H1 (cell line): Measurements from ENCODE around the gene OSBPL5. TPM values are rescaled to one million over a fixed set of nuclear protein-coding genes. Genes with fewer than 3 reads are reported as not detected.
"Not testable (repeated sequence)": the region's sequence is repeated elsewhere in the genome, so short reads cannot be mapped to it uniquely, and the experiment has no call there.

Experiments
- CTCF ChIA-PET: fragments of 300-600 bp; sonication (Branson Sonifier 250); formaldehyde crosslinking; loops from one replicate; lab custom pipeline; 2021; ENCODE audit not compliant: partially characterized antibody; lab: Charles Lee
- POLR2A ChIA-PET: fragments of 300-600 bp; sonication (Branson Sonifier 250); formaldehyde crosslinking; loops from one replicate; lab custom pipeline; 2021; ENCODE audit warnings: inconsistent platforms; ENCODE audit not compliant: partially characterized antibody; lab: Charles Lee
- DNase-seq, 2 experiments: peaks; one replicate each; pipeline versions ENCODE4 v3.0.0 to v3.0.0-alpha.2; 2010 to 2022; ENCODE audit warnings: low spot score in 2 of 2, low read depth in 1 of 2, mixed read lengths in 1 of 2
- FAIRE-seq: peaks from 2 replicates; lab custom pipeline; 2011; peaks lifted over from hg19 to GRCh38; lab: Jason Lieb, UNC
- H2AFZ ChIP-seq: 2 replicates; pipeline ENCODE4 v1.8.1; 2012; ENCODE audit warnings: low read length, inconsistent platforms
- H2AK5ac ChIP-seq: 2 replicates; pipeline ENCODE4 v1.6.1; 2013; ENCODE audit warnings: low read depth, low read length
- H2BK120ac ChIP-seq: replicated peaks from 2 replicates; pipeline ENCODE3; 2013; ENCODE audit warnings: low read depth, low read length, inconsistent platforms
- H2BK12ac ChIP-seq: 2 replicates; pipeline ENCODE4 v1.6.1; 2013; ENCODE audit warnings: low read depth, low read length
- H2BK15ac ChIP-seq: 2 replicates; pipeline ENCODE4 v1.6.1; 2013; ENCODE audit warnings: low read length
- H2BK20ac ChIP-seq: 2 replicates; pipeline ENCODE4 v1.6.1; 2013; ENCODE audit warnings: low read length
- H2BK5ac ChIP-seq: 2 replicates; pipeline ENCODE4 v1.6.1; 2013; ENCODE audit warnings: low read depth, low read length
- H3K14ac ChIP-seq: 2 replicates; pipeline ENCODE4 v1.6.1; 2013; ENCODE audit warnings: inconsistent platforms; ENCODE audit not compliant: insufficient read length
- H3K18ac ChIP-seq: 2 replicates; pipeline ENCODE4 v1.6.1; 2013; ENCODE audit warnings: low read length; ENCODE audit errors: extremely low read depth
- H3K23ac ChIP-seq: 2 replicates; pipeline ENCODE4 v1.6.1; 2013; ENCODE audit warnings: inconsistent platforms; ENCODE audit not compliant: insufficient read length
- H3K23me2 ChIP-seq: 2 replicates; pipeline ENCODE4 v1.6.1; 2013; ENCODE audit warnings: low read depth, low read length
- H3K27ac ChIP-seq: 2 replicates; pipeline ENCODE4 v1.6.1; 2011; ENCODE audit warnings: low read depth, low read length, inconsistent platforms
- H3K27me3 ChIP-seq, 4 experiments: replicated peaks in 1 of 4; 1 replicate in 1 of 4; 2 replicates in 3 of 4; pipeline versions ENCODE4 v1.6.1 to v1.8.1; 2011 to 2013; ENCODE audit warnings: low read length in 3 of 4, mild to moderate bottlenecking in 3 of 4, inconsistent platforms in 2 of 4, mixed read lengths in 2 of 4, moderate library complexity in 1 of 4; ENCODE audit not compliant: control insufficient read depth in 3 of 4, insufficient read depth in 3 of 4; ENCODE audit errors: extremely low read depth in 1 of 4
- H3K36me3 ChIP-seq, 4 experiments: 2 replicates each; pipeline versions ENCODE4 v1.6.1 to v1.8.1; 2011 to 2013; ENCODE audit warnings: mild to moderate bottlenecking in 4 of 4, low read length in 3 of 4, moderate library complexity in 2 of 4, control low read depth in 1 of 4, inconsistent platforms in 1 of 4; ENCODE audit not compliant: insufficient read depth in 4 of 4, control insufficient read depth in 2 of 4
- H3K4ac ChIP-seq: replicated peaks from 2 replicates; pipeline ENCODE3; 2013; ENCODE audit warnings: low read length, low read depth, mixed read lengths, inconsistent platforms; ENCODE audit not compliant: insufficient read length
- H3K4me1 ChIP-seq, 4 experiments: replicated peaks in 1 of 4; 1 replicate in 1 of 4; 2 replicates in 3 of 4; pipeline versions ENCODE4 v1.6.1 to v1.8.1; 2011 to 2013; ENCODE audit warnings: low read length in 3 of 4, inconsistent platforms in 2 of 4, mixed read lengths in 1 of 4; ENCODE audit not compliant: insufficient read depth in 4 of 4, control insufficient read depth in 3 of 4
- H3K4me2 ChIP-seq, 2 experiments: 2 replicates each; pipeline versions ENCODE4 v1.6.1 to v1.8.1; 2011 to 2013; ENCODE audit warnings: low read depth in 2 of 2, low read length in 2 of 2, control low read depth in 1 of 2, inconsistent platforms in 1 of 2, mild to moderate bottlenecking in 1 of 2; ENCODE audit not compliant: insufficient read depth in 1 of 2
- H3K4me3 ChIP-seq, 4 experiments: fragments of 200-600, 300-600 bp in 1 of 4; sonication (generic), shearing (Covaris generic), sonication (Bioruptor Twin) in 1 of 4; 2 replicates each; pipeline versions ENCODE4 v1.5.1 to v1.8.1; 2011 to 2016; ENCODE audit warnings: low read length in 4 of 4, low read depth in 3 of 4, control low read depth in 2 of 4, inconsistent platforms in 2 of 4, mild to moderate bottlenecking in 2 of 4, mixed read lengths in 1 of 4, moderate library complexity in 1 of 4; ENCODE audit not compliant: insufficient read depth in 2 of 4; ENCODE audit errors: extremely low read depth in 1 of 4
- H3K56ac ChIP-seq: replicated peaks from 2 replicates; pipeline ENCODE3; 2013; ENCODE audit warnings: low read depth, mild to moderate bottlenecking, mixed read lengths, low read length, inconsistent platforms; ENCODE audit not compliant: insufficient read length
- H3K79me1 ChIP-seq: 2 replicates; pipeline ENCODE4 v1.6.1; 2013; ENCODE audit warnings: low read depth, low read length, control low read depth
- H3K79me2 ChIP-seq, 2 experiments: 2 replicates each; pipeline versions ENCODE4 v1.6.1 to v1.8.1; 2012 to 2013; ENCODE audit warnings: low read length in 2 of 2, mild to moderate bottlenecking in 2 of 2, inconsistent platforms in 1 of 2; ENCODE audit not compliant: insufficient read depth in 2 of 2, control insufficient read depth in 1 of 2
- H3K9ac ChIP-seq, 4 experiments: replicated peaks in 1 of 4; 1 replicate in 1 of 4; 2 replicates in 3 of 4; pipeline versions ENCODE4 v1.6.1 to v1.8.1; 2011 to 2013; ENCODE audit warnings: low read depth in 3 of 4, low read length in 3 of 4, control low read depth in 2 of 4, mild to moderate bottlenecking in 2 of 4, moderate library complexity in 2 of 4, inconsistent platforms in 1 of 4; ENCODE audit errors: extremely low read depth in 1 of 4
- H3K9me3 ChIP-seq, 2 experiments: 2 replicates each; pipeline versions ENCODE4 v1.6.1 to v1.8.1; 2012 to 2013; ENCODE audit warnings: mild to moderate bottlenecking in 2 of 2, moderate library complexity in 2 of 2, control low read depth in 1 of 2, inconsistent platforms in 1 of 2, low read depth in 1 of 2, low read length in 1 of 2, mixed read lengths in 1 of 2; ENCODE audit not compliant: insufficient read depth in 2 of 2
- H4K20me1 ChIP-seq, 2 experiments: replicated peaks in 1 of 2; 2 replicates each; pipeline versions ENCODE3 to v1.8.1; 2011 to 2013; ENCODE audit warnings: inconsistent platforms in 2 of 2, low read length in 2 of 2, mild to moderate bottlenecking in 1 of 2; ENCODE audit not compliant: insufficient read depth in 2 of 2, control insufficient read depth in 1 of 2
- H4K5ac ChIP-seq: 2 replicates; pipeline ENCODE4 v1.6.1; 2013; ENCODE audit warnings: low read length, low read depth, mixed read lengths, inconsistent platforms; ENCODE audit not compliant: insufficient read length
- H4K8ac ChIP-seq: 2 replicates; pipeline ENCODE4 v1.8.0; 2013; ENCODE audit warnings: mild to moderate bottlenecking, moderate library complexity, low read length, inconsistent platforms; ENCODE audit not compliant: insufficient read depth; ENCODE audit errors: extremely low read depth
- H4K91ac ChIP-seq: replicated peaks from 2 replicates; pipeline ENCODE3; 2013; ENCODE audit warnings: low read length, mixed read lengths, inconsistent platforms; ENCODE audit not compliant: insufficient read length
- JUND ChIP-seq: IDR thresholded peaks from 2 replicates; pipeline ENCODE4 v1.6.1; 2011; ENCODE audit warnings: mild to moderate bottlenecking, improper control_type of control experiment, low read length
- TEAD4 ChIP-seq: IDR thresholded peaks from 2 replicates; pipeline ENCODE4 v1.6.1; 2012; ENCODE audit warnings: low read depth, low read length, inconsistent platforms, mixed read lengths
- WGBS, 2 experiments: shearing (Covaris generic) in 1 of 2; methylation state at CpG; one replicate each; pipeline versions ENCODE4 v1.1.6 to v1.1.7; 2013 to 2015; ENCODE audit warnings: low lambda C conversion rate in 2 of 2, mixed read lengths in 2 of 2, inconsistent platforms in 1 of 2, low coverage in 1 of 2, missing lambda C conversion rate in 1 of 2; ENCODE audit not compliant: insufficient replicate concordance in 2 of 2, insufficient coverage in 1 of 2, insufficient read length in 1 of 2; ENCODE audit errors: extremely low coverage in 1 of 2, missing lambda C conversion rate in 1 of 2; 5-methylcytosine and 5-hydroxymethylcytosine counted together
- polyA plus RNA-seq, 7 experiments: library from polyadenylated mRNA; depleted of rRNA in 3 of 7; stranded (reverse) in 5 of 7; unstranded in 2 of 7; fragments of >200 nt in 5 of 7; fragments of 200-250 nt in 2 of 7; gene quantifications; 1 replicate in 5 of 7; 2 replicates in 1 of 7; 4 replicates in 1 of 7; pipeline versions ENCODE4 v1.2.1 to v1.2.3, GENCODE V29; 2011 to 2013; ENCODE audit warnings: missing spikeins in 2 of 7, mixed read lengths in 2 of 7
- total RNA-seq: library from RNA; stranded (reverse); fragmentation: NEBNext Ultra II Directional; extraction: Animal tissue kit (Norgen Biotek cat#: 25700); gene quantifications from 2 replicates; pipeline ENCODE4 v1.2.1, GENCODE V29; 2021
- TF ChIP-seq, protein P1 (sequence below): IDR thresholded peaks from 2 replicates; pipeline ENCODE4 v1.6.1; 2012; ENCODE audit warnings: inconsistent platforms

The OSBPL5 gene
- total and polyA plus RNA-seq, 2 of the 8 experiments (the other 6 are each of a cell fraction or from before 2014, with no cell fraction given), result 3.4 to 9.9 TPM

GRCh38 chr11:3063876-3064275 is 101.2 kb downstream of the OSBPL5 start:
- 44% methylated on average over 8 of the region's 8 CpGs; no CpG with 5 or more reads in 1 of the 2 experiments for WGBS, 2 experiments
- not testable (repeated sequence) for H4K5ac ChIP-seq, H3K79me2 ChIP-seq, H3K4me1 ChIP-seq, H3K14ac ChIP-seq, H3K18ac ChIP-seq, H2BK15ac ChIP-seq, H4K8ac ChIP-seq, H3K79me1 ChIP-seq, H3K27ac ChIP-seq, H3K23ac ChIP-seq, H2BK5ac ChIP-seq, H2AK5ac ChIP-seq, H2AFZ ChIP-seq, H3K4ac ChIP-seq, H3K27me3 ChIP-seq, H3K56ac ChIP-seq, H2BK20ac ChIP-seq, H2BK12ac ChIP-seq, H3K4me3 ChIP-seq, H4K91ac ChIP-seq, FAIRE-seq, DNase-seq, H3K23me2 ChIP-seq, H2BK120ac ChIP-seq, H3K36me3 ChIP-seq, H4K20me1 ChIP-seq, H3K9ac ChIP-seq
- peak; percentile 41; the same call in 1 of the 2 replicates for TF ChIP-seq JUND
- TF ChIP-seq, protein P1, sequence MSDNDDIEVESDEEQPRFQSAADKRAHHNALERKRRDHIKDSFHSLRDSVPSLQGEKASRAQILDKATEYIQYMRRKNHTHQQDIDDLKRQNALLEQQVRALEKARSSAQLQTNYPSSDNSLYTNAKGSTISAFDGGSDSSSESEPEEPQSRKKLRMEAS, result 0 out of 2 replicates have a peak, but pooled peaks have one; percentile 40
- TF ChIP-seq TEAD4, result peak; percentile 90
- POLR2A ChIA-PET, result interaction anchor here (1.0 kb wide), 1 partner anchor 15 kb away, joined by 4 read pairs; no protein-coding TSS in a partner anchor
- peaks cover 11 to 15% of the 10 kb centered on the region in 2 experiments for H3K9me3 ChIP-seq
- CTCF ChIA-PET, result interaction anchor here (1.6 to 2.2 kb wide), 3 partner anchors 18 to 27 kb away, joined by 6 to 16 read pairs (median 12); no protein-coding TSS in a partner anchor
- 0 out of 4 replicates have a peak overlapping the region, but pooled peaks of 1 of the 2 experiments have one; percentile 1 for H3K4me2 ChIP-seq
